ENCODE results near the gene KNTC1. TPM values are rescaled to one million over a fixed set of nuclear protein-coding genes. Genes with fewer than 3 reads are reported as not detected.

KNTC1 gene
- total and polyA plus RNA-seq, 5 experiments from 2014 or later: 1.4 to 35.4 (median 3.6) TPM

GRCh38 chr12:122669397-122670070 is 142.5 kb downstream of the KNTC1 start:
- no peaks in the 10 kb centered on the region for H3K36me3 Mint-ChIP-seq
- DNase-seq (no peak), ATAC-seq (no peak)
- peaks cover 0 to 2% (median 0%) of the 10 kb centered on the region in 5 donors for H3K27me3 Mint-ChIP-seq
- H3K4me1 Mint-ChIP-seq: peaks cover 0 to 5% (median 0%) of the 10 kb centered on the region in 4 donors
- no peaks in the 10 kb centered on the region for H3K9me3 Mint-ChIP-seq
- H3K27ac Mint-ChIP-seq: no peak overlapping the region
- H3K4me3 Mint-ChIP-seq: no peak overlapping the region
- POLR2A ChIA-PET: no interaction called here

DNA sequence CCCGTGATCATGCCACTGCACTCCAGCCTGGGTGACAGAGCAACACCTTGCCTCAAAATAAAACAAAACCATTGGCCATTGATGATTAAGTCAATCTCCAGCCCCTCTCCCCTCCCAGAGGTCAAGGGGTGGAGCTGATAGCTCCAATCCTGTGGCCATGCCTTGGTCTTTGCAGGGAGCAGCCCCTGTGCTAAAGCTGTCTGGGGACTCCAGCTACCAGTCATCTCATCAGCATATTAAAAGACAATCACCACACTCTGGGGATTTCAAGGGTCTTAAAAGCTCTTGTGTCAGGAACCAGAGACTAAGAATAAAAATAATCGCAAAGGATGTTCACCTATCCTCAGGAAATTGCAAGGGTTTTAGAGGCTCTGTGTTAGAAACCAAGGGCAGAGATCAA is 145.5 kb downstream of the KNTC1 start:
- POLR2A ChIA-PET: no interaction called here
- DNase-seq: no peak
- peaks cover 3 to 22% (median 4%) of the 10 kb centered on the region in 5 donors for H3K27me3 Mint-ChIP-seq
- no peaks in the 10 kb centered on the region for H3K4me1 Mint-ChIP-seq
- ATAC-seq: no peak
- no peaks in the 10 kb centered on the region for H3K36me3 Mint-ChIP-seq
- no peak overlapping the region for H3K4me3 Mint-ChIP-seq
- H3K9me3 Mint-ChIP-seq: no peaks in the 10 kb centered on the region
- no peak overlapping the region for H3K27ac Mint-ChIP-seq

Other genes starting within 250 kb of the KNTC1 start
- gene CLIP1, start 104.6 kb upstream of the KNTC1 start, total RNA-seq: 10 to 100 TPM; 39.5 to 48.7 TPM
- gene CLIP1, start 104.6 kb upstream of the KNTC1 start, polyA plus RNA-seq: 10 to 100 TPM in 1 of 3 donors, 1 to 10 TPM in 2; 6.3 to 20.4 (median 9.4) TPM
- gene ZCCHC8, start 26.3 kb upstream of the KNTC1 start, total RNA-seq: 10 to 100 TPM; 42.9 to 43.3 TPM
- 10 to 100 TPM in 1 of 3 donors, 1 to 10 TPM in 2; 5.4 to 14.1 (median 8.1) TPM for gene ZCCHC8, start 26.3 kb upstream of the KNTC1 start, polyA plus RNA-seq
- gene RSRC2, start 313 bp upstream of the KNTC1 start, total RNA-seq: 100 to 1,000 TPM; 135 to 146 TPM
- 10 to 100 TPM; 18.5 to 47.5 (median 23.6) TPM for gene RSRC2, start 313 bp upstream of the KNTC1 start, polyA plus RNA-seq
- gene HCAR2, start 176.1 kb downstream of the KNTC1 start, total RNA-seq: not detected
- gene HCAR2, start 176.1 kb downstream of the KNTC1 start, polyA plus RNA-seq: not detected
- gene HCAR3, start 189.6 kb downstream of the KNTC1 start, total RNA-seq: not detected
- gene HCAR3, start 189.6 kb downstream of the KNTC1 start, polyA plus RNA-seq: not detected
- not detected for gene HCAR1, start 203.6 kb downstream of the KNTC1 start, total RNA-seq
- gene HCAR1, start 203.6 kb downstream of the KNTC1 start, polyA plus RNA-seq: not detected
- gene DENR, start 225.6 kb downstream of the KNTC1 start, total RNA-seq: 10 to 100 TPM; 51.6 to 52.6 TPM
- gene DENR, start 225.6 kb downstream of the KNTC1 start, polyA plus RNA-seq: 10 to 100 TPM; 68.0 to 79.9 (median 78.3) TPM
- gene CCDC62, start 247.3 kb downstream of the KNTC1 start, total RNA-seq: 1 to 10 TPM; 2.0 TPM
- gene CCDC62, start 247.3 kb downstream of the KNTC1 start, polyA plus RNA-seq: under 1 TPM; 0.25 to 0.44 (median 0.42) TPM